ENCODE data around the gene FGF11.

The FGF11 gene

DNA sequence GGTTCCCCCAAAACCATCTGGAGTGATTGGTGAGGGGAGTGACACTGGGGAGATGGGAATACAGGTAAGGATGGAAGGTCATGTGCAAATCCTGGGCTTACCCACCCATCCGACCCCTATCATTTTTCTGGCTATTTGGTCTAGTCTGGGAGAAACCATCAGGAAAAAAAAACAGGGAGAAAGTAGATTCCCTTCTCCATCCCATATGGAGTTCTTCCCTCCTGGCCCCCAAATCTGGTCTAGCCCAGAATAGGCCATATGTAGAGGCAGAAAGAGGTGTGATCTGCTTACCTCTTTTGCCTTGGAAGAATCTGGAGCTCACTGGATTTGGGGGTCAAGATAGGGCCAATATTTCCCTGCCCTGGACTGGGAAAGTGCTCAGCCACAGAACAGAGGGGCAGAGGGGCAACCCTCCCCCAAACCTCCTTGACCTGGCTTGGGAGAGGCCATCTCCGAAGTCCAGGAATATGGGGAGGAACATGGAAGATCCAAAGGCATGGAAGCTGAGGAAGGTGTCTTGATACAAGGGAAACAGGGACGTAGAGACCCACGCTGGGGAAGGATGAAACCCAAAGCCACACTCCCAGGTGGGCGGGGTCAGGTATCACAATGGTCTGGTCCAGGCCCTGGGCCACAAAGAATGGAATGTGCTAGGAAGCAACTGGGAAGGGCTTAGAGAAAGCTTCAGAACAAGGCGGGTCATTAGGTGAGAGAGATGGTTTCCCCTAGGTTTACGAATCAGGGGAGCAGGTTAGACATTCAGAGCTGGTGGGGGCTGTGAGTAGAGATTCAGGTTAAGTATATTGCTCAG lies 21.7 kb downstream of the FGF11 start:
- no peak for DNase-seq (ENCODE audit: low read depth in 2 of 2)
- TF ChIP-seq, protein P1, sequence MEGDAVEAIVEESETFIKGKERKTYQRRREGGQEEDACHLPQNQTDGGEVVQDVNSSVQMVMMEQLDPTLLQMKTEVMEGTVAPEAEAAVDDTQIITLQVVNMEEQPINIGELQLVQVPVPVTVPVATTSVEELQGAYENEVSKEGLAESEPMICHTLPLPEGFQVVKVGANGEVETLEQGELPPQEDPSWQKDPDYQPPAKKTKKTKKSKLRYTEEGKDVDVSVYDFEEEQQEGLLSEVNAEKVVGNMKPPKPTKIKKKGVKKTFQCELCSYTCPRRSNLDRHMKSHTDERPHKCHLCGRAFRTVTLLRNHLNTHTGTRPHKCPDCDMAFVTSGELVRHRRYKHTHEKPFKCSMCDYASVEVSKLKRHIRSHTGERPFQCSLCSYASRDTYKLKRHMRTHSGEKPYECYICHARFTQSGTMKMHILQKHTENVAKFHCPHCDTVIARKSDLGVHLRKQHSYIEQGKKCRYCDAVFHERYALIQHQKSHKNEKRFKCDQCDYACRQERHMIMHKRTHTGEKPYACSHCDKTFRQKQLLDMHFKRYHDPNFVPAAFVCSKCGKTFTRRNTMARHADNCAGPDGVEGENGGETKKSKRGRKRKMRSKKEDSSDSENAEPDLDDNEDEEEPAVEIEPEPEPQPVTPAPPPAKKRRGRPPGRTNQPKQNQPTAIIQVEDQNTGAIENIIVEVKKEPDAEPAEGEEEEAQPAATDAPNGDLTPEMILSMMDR (IDR thresholded peaks at IDR 0.05; ENCODE audit: low read depth, low read length): no peak
- no peak overlapping the region for H3K4me3 ChIP-seq (replicated peaks in 1 of 2; ENCODE audit: low read depth in 2 of 2, low read length in 2 of 2)

DNA sequence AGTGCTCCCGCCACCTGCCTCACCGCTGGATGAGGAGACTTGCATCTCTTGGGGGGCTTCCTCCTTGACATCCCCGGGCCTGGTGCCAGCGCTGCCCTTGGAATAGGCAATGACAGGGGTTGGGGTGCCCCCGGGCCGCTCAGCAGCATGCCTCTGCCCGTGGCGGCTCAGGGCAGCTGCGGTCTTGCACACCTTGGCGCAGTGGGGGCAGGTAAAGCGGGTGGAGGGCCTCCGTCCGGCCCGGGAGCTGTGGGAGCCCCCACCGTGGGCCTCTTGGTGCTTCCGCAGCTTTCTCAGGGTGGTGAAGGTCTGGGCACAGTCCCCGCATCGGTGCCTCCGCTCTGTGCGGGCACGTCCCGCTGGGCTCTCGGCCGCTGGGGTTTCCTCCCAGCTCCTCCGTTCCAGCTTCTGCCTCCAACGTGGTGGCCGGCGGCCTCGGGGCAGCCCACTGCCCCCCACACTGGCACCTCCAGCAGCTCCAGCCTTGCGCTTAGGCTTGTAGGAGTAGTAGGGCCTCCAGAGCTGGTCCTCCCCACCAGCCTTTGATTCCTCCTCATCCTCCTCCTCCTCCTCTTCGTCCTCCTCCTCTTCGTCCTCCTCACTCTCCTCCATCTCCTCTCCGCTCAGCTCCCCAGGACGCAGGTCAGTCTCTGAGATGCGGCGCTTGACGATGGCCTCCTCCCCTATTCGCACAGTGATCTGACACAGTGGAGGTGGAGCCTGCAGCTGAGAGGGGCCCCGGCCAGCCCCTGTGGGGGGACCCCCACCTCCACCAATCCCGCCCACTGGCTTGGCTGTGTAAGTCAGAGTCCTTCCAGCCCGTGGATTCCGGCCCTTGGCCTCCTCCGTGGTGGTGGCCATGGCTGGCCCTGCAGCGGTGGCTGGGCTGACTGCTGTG lies 23.4 kb downstream of the FGF11 start:
- TF ChIP-seq, protein P1 (IDR thresholded peaks at IDR 0.05; ENCODE audit: low read depth, low read length): no peak
- DNase-seq (ENCODE audit: low read depth in 2 of 2): no peak
- H3K4me3 ChIP-seq (replicated peaks in 1 of 2; ENCODE audit: low read depth in 2 of 2, low read length in 2 of 2): no peak overlapping the region

DNA sequence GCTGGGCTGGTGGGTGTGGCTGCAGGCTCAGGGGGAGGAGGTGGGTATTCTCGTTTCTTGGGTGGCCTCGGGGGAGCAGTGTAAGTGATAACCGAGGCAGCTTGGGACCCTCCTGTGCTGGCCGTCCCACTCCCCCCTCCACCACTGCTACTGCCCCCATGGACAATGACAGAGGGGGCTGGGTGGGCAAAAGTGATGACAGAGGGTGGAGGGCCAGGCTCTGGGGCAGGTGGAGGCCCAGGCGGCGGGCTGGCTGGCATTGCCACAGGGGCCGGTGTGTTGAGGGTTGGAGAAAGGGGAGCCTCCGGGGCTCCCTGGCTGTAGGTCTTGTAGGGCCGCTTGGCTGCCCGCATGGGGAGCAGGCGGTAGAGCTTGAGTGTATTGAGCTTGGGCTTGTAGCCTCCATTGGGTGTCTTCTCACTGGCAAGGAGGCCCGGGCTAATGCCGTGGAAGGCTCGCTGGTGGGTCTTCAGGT lies 24.1 kb downstream of the FGF11 start:
- H3K4me3 ChIP-seq (replicated peaks in 1 of 2; ENCODE audit: low read depth in 2 of 2, low read length in 2 of 2): no peak overlapping the region
- DNase-seq (ENCODE audit: low read depth in 2 of 2): no peak
- TF ChIP-seq, protein P1 (IDR thresholded peaks at IDR 0.05; ENCODE audit: low read depth, low read length): no peak

- no peak overlapping the region for H3K4me3 ChIP-seq (replicated peaks in 1 of 2; ENCODE audit: low read depth in 2 of 2, low read length in 2 of 2)
- TF ChIP-seq, protein P1 (IDR thresholded peaks at IDR 0.05; ENCODE audit: low read depth, low read length): no peak
Observed at GRCh38 chr17:7464081-7464480, 24.8 kb downstream of the FGF11 start.

DNA sequence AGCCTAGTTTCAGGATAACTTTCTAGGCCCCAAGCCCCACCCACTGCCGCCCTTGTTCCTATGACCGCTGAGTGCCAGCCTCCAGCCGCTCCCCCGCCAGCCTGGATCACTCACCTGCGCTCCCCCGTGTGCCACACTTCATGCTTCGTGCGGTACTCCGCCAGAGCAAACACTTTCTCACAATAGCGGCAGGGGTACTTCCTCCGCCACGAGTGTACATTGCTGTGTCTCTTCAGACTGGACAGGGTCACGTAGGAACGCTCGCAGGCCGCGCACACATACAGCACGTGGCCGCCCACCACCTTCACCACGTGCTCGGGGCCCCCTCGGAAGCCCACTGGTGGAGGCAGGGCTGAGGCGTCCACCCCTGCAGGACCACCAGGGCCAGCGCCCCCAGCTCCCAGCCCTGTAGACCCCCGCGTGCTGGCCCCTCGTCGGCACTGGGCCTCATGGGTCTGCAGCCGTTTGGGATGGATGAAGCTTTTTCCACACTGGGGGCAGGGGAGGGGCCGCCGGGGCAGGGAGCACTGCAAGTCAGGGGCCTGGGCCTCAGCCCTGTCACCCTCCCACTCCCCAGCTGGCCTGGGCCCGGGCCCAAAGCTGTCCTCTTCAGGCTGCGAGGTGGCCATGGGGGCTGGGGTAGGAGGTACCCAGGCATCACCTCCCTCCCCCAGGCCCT lies 26.4 kb downstream of the FGF11 start:
- no peak overlapping the region for H3K4me3 ChIP-seq (replicated peaks in 1 of 2; ENCODE audit: low read depth in 2 of 2, low read length in 2 of 2)
- DNase-seq (ENCODE audit: low read depth in 2 of 2): no peak
- TF ChIP-seq, protein P1 (IDR thresholded peaks at IDR 0.05; ENCODE audit: low read depth, low read length): no peak

More at GRCh38 chr17:7464081-7464480, 24.8 kb downstream of the FGF11 start:
- DNase-seq (ENCODE audit: low read depth in 2 of 2): no peak

DNA sequence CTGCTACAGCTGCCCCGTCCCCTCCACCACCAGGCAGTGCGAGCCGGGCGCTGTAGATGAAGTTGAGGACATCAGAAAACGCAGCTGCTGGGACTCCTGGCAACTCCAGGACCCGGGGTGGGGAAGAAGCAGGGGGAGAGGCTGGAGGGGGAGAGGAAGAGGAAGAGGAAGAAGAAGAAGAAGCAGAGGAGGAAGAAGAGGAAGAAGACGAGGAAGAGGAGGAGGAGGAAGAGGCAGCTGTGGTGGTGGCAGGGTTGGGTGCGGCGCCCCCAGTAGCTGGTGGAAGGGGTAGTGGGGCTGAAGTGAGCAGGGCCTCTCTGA lies 27.0 kb downstream of the FGF11 start:
- TF ChIP-seq, protein P1 (IDR thresholded peaks at IDR 0.05; ENCODE audit: low read depth, low read length): no peak
- DNase-seq (ENCODE audit: low read depth in 2 of 2): no peak
- no peak overlapping the region for H3K4me3 ChIP-seq (replicated peaks in 1 of 2; ENCODE audit: low read depth in 2 of 2, low read length in 2 of 2)

Measured in cardiac fibroblast (primary cell).